DND-41 (cell line): ENCODE results near the gene CCK.

ENCODE experiments used
- CTCF ChIP-seq: IDR thresholded peaks from 2 replicates; pipeline ENCODE4 v1.5.1; 2012; ENCODE audit warnings: borderline replicate concordance, low read length, moderate library complexity, mild to moderate bottlenecking; ENCODE audit not compliant: poor library complexity, severe bottlenecking; ENCODE audit errors: extremely low read depth
- EZH2 ChIP-seq: IDR thresholded peaks from 3 replicates; pipeline ENCODE4 v1.6.1; 2012; ENCODE audit warnings: borderline replicate concordance, low read depth, mild to moderate bottlenecking, moderate library complexity, low read length, inconsistent platforms; ENCODE audit not compliant: severe bottlenecking

DNA sequence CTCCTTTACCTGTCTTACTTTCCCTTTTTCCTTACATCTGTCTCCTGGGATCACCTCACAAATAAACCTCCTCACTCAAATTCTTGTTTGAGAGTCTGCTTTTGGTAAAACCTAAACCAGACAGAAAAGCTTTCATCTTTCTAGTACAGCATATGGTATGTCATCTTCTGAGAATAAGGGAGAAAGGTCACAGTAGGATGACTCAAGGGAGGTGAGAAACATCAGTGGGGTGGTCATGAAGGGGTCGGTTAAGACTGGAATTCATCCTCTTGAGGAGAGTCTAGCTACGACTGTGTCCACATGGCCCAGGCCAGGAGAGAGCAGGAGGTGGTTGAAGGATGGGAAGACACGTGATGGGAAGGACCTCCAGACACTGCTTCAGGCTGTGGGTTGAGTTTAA is 34.8 kb upstream of the CCK start:
- TF ChIP-seq CTCF (no peak), EZH2 (no peak)
